ENCODE results near the gene SMPD3.

SMPD3 gene

GRCh38 chr16:68324336-68324735 lies 124.0 kb downstream of the SMPD3 start:
- DNase-seq: no peak
- TF ChIP-seq GATA1 (IDR thresholded peaks at IDR 0.05; ENCODE audit: low read depth, low read length): no peak
- TF ChIP-seq POLR2A (IDR thresholded peaks at IDR 0.05; ENCODE audit: low read length): no peak

- DNase-seq: no peak
- no peak for TF ChIP-seq POLR2A (IDR thresholded peaks at IDR 0.05; ENCODE audit: low read length)
- no peak for TF ChIP-seq GATA1 (IDR thresholded peaks at IDR 0.05; ENCODE audit: low read depth, low read length)
Observed at GRCh38 chr16:68319185-68319908, 129.0 kb downstream of the SMPD3 start.

- DNase-seq: no peak
- TF ChIP-seq POLR2A (IDR thresholded peaks at IDR 0.05; ENCODE audit: low read length): no peak
- no peak for TF ChIP-seq GATA1 (IDR thresholded peaks at IDR 0.05; ENCODE audit: low read depth, low read length)
Observed at GRCh38 chr16:68313116-68313515, 135.2 kb downstream of the SMPD3 start.

GRCh38 chr16:68310774-68311511 lies 137.4 kb downstream of the SMPD3 start, which contains the start of the genes PRMT7 and SLC7A6OS:
Gene PRMT7 (plus strand): TSS chr16:68311019. CDS start chr16:68315980, 4,961 bp downstream.
Gene SLC7A6OS (minus strand): TSS chr16:68310946. CDS start chr16:68310926, 20 bp downstream.
- TF ChIP-seq GATA1 (IDR thresholded peaks at IDR 0.05; ENCODE audit: low read depth, low read length) (no peak), POLR2A (IDR thresholded peaks at IDR 0.05; ENCODE audit: low read length) (peak; percentile 92)
- peak; percentile 94 to 95 for DNase-seq

- TF ChIP-seq GATA1 (IDR thresholded peaks at IDR 0.05; ENCODE audit: low read depth, low read length): no peak
- no peak for TF ChIP-seq POLR2A (IDR thresholded peaks at IDR 0.05; ENCODE audit: low read length)
- DNase-seq: no peak
Observed at GRCh38 chr16:68310437-68310773, 137.9 kb downstream of the SMPD3 start.

- DNase-seq: peak; percentile 32 to 40
- no peak for TF ChIP-seq GATA1 (IDR thresholded peaks at IDR 0.05; ENCODE audit: low read depth, low read length)
- TF ChIP-seq POLR2A (IDR thresholded peaks at IDR 0.05; ENCODE audit: low read length): no peak
Observed at GRCh38 chr16:68309799-68310198, 138.5 kb downstream of the SMPD3 start.

All from erythroblast (primary cell).